Mesendoderm (in vitro differentiated cells): ENCODE measurements around the gene BCL2.

Source experiments
- DNase-seq: peaks from one replicate; pipeline ENCODE4 v3.0.0; 2013
- H2AK5ac ChIP-seq: 2 replicates; pipeline ENCODE4 v1.6.1; 2013; ENCODE audit warnings: low read length, inconsistent platforms
- H2BK120ac ChIP-seq: 2 replicates; pipeline ENCODE4 v1.6.1; 2013; ENCODE audit warnings: low read depth, mild to moderate bottlenecking, low read length, moderate library complexity, mixed read lengths
- H2BK15ac ChIP-seq: replicated peaks from 2 replicates; pipeline ENCODE4 v1.6.1; 2013; ENCODE audit warnings: low read depth, mild to moderate bottlenecking, moderate library complexity
- H2BK5ac ChIP-seq: 2 replicates; pipeline ENCODE4 v1.6.1; 2013; ENCODE audit warnings: low read length, inconsistent platforms
- H3K18ac ChIP-seq: 2 replicates; pipeline ENCODE4 v1.6.1; 2013; ENCODE audit warnings: mild to moderate bottlenecking, low read length, mixed read lengths
- H3K23ac ChIP-seq: one replicate; pipeline ENCODE4 v1.6.1; 2013; ENCODE audit warnings: low read length
- H3K27ac ChIP-seq: 2 replicates; pipeline ENCODE4 v1.5.1; 2013; ENCODE audit warnings: low read depth, mild to moderate bottlenecking, inconsistent platforms, low read length, moderate library complexity
- H3K27me3 ChIP-seq: 2 replicates; pipeline ENCODE4 v1.6.1; 2013; ENCODE audit warnings: low read length, control low read depth, mild to moderate bottlenecking, inconsistent platforms; ENCODE audit not compliant: insufficient read depth, poor library complexity
- H3K36me3 ChIP-seq: 2 replicates; pipeline ENCODE4 v1.6.1; 2013; ENCODE audit warnings: low read length, inconsistent platforms; ENCODE audit not compliant: control insufficient read depth, insufficient read depth
- H3K4ac ChIP-seq: one replicate; pipeline ENCODE4 v1.6.1; 2013; ENCODE audit warnings: low read depth, mild to moderate bottlenecking, low read length, moderate library complexity
- H3K4me1 ChIP-seq: 2 replicates; pipeline ENCODE4 v1.6.1; 2013; ENCODE audit warnings: low read depth, low read length, inconsistent platforms; ENCODE audit not compliant: control insufficient read depth
- H3K4me2 ChIP-seq: 2 replicates; pipeline ENCODE4 v1.6.1; 2013; ENCODE audit warnings: low read length
- H3K4me3 ChIP-seq: 2 replicates; pipeline ENCODE4 v1.5.1; 2013; ENCODE audit warnings: mild to moderate bottlenecking, low read length
- H3K56ac ChIP-seq: one replicate; pipeline ENCODE4 v1.6.1; 2013; ENCODE audit warnings: low read length
- H3K79me1 ChIP-seq: 2 replicates; pipeline ENCODE4 v1.6.1; 2013; ENCODE audit warnings: low read length, inconsistent platforms
- H3K79me2 ChIP-seq: 2 replicates; pipeline ENCODE4 v1.6.1; 2013; ENCODE audit warnings: mild to moderate bottlenecking, low read length; ENCODE audit not compliant: control insufficient read depth, insufficient read depth
- H3K9ac ChIP-seq: 2 replicates; pipeline ENCODE4 v1.6.1; 2013; ENCODE audit warnings: low read length, inconsistent platforms
- H4K5ac ChIP-seq: one replicate; pipeline ENCODE4 v1.6.1; 2013; ENCODE audit warnings: low read length
- H4K8ac ChIP-seq: one replicate; pipeline ENCODE4 v1.6.1; 2013; ENCODE audit warnings: low read depth, mild to moderate bottlenecking, control low read depth, low read length, moderate library complexity
- WGBS: extraction: QIAGEN DNeasy Blood & Tissue Kit; methylation state at CpG from one replicate; pipeline ENCODE4 v1.1.7; 2013; ENCODE audit warnings: low lambda C conversion rate, missing lambda C conversion rate; ENCODE audit not compliant: insufficient coverage; ENCODE audit errors: extremely low coverage; 5-methylcytosine and 5-hydroxymethylcytosine counted together

Gene BCL2

DNA sequence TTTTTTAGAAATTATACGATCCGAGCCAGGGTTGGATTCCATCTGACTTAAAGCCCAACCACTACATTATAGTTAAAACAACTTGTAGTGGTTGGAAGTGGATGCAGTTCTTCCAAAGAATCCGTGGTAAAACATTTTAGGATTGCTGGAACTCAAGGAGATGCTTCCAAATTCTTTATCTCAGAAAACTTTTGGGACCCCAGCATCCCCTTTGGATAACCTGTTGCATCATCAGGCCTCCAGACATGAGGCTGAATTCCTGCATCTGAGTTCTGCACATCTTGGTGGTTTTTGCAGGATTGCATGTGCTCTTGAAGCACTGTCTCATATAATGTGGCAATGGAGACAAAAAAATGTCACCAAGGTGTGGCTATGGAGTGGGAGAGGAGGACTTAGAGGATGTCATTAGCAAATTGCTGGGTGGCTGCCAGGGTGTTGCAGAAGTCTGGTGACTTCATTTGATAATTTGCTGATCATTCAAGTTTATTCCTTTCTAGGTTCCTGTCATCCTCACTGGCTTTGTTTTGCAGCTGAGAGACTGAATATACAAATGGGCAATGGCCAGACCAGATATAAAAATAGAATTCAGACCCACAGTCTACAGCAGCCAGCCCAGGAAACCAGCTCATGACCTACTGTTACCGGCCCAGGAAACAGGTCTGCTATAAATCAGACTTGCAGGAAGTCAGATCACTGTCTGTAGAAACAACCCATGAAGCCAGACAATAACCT lies 207.7 kb downstream of the BCL2 start:
- Histone ChIP-seq H3K4me1 (no peaks in the 10 kb centered on the region), H3K27me3 (no peaks in the 10 kb centered on the region)
- WGBS = no CpG with 5 or more reads among the region's 4 CpGs

DNA sequence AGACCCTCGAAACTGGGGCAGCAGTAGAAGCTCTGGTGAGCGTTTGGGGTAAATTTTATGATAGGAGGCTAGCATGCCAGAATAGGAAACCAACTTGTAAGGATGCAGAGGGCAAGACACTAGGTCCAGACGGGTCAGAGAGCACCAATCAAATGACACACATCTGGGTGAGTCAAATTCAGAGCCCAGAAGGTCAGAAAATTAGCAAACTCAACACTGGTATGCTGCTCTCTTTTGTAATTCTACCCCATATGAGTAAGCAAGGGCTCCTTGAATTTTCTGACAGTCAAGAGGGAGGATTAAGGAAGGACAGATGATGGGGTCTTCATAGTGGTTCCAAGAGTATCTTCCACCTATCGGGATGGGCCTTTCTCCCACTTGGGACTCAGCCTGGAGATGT lies 209.8 kb downstream of the BCL2 start:
- no peak overlapping the region for H3K23ac ChIP-seq
- no peak overlapping the region for H3K4ac ChIP-seq
- no peak overlapping the region for H3K4me3 ChIP-seq
- no peak for DNase-seq
- no peak overlapping the region for H3K27ac ChIP-seq
- no peak overlapping the region for H3K18ac ChIP-seq
- no peak overlapping the region for H2BK5ac ChIP-seq
- no peaks in the 10 kb centered on the region for H3K79me1 ChIP-seq
- no peak overlapping the region for H2BK120ac ChIP-seq
- no peak overlapping the region for H3K56ac ChIP-seq
- no peak overlapping the region for H3K9ac ChIP-seq
- H3K36me3 ChIP-seq = no peaks in the 10 kb centered on the region
- no CpG with 5 or more reads among the region's 4 CpGs for WGBS
- no peak overlapping the region for H2AK5ac ChIP-seq
- H3K4me1 ChIP-seq = no peaks in the 10 kb centered on the region
- no peak overlapping the region for H3K4me2 ChIP-seq
- no peak overlapping the region for H4K8ac ChIP-seq
- H2BK15ac ChIP-seq = no peak overlapping the region
- H3K27me3 ChIP-seq = no peaks in the 10 kb centered on the region
- H4K5ac ChIP-seq = no peak overlapping the region
- no peaks in the 10 kb centered on the region for H3K79me2 ChIP-seq

More for the DNA sequence above, 207.7 kb downstream of the BCL2 start:
- H3K4ac ChIP-seq = no peak overlapping the region
- H2BK5ac ChIP-seq = no peak overlapping the region
- no peak overlapping the region for H3K23ac ChIP-seq
- no peaks in the 10 kb centered on the region for H3K79me1 ChIP-seq
- H3K4me3 ChIP-seq = no peak overlapping the region
- no peak overlapping the region for H2BK15ac ChIP-seq
- H3K4me2 ChIP-seq = no peak overlapping the region
- H2BK120ac ChIP-seq = no peak overlapping the region
- no peak overlapping the region for H3K27ac ChIP-seq
- no peak overlapping the region for H3K56ac ChIP-seq
- no peak overlapping the region for H2AK5ac ChIP-seq
- no peaks in the 10 kb centered on the region for H3K79me2 ChIP-seq
- no peak overlapping the region for H4K5ac ChIP-seq
- no peak overlapping the region for H3K9ac ChIP-seq
- no peaks in the 10 kb centered on the region for H3K36me3 ChIP-seq
- H4K8ac ChIP-seq = no peak overlapping the region
- H3K18ac ChIP-seq = no peak overlapping the region
- DNase-seq = no peak

DNA sequence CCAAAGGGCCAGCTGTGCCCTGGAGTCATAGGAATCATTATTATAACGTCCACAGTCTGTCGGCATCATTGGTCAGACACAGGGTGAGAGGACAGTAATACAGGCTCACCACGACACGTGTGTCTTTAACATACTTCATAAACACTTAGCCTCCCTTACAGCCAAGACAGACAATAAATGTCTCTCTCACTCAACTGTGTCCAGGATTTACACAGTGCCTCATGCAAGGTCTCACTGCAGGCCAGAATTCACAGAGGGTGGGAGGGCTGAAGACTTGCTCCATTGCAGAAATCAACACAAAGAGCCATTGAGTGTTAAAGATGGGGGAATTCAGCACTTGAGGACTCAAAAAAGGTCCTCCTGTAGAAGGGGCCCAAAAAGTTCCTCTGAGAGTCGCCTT lies 210.5 kb downstream of the BCL2 start:
- H2BK15ac ChIP-seq = no peak overlapping the region
- H3K79me1 ChIP-seq = no peaks in the 10 kb centered on the region
- H4K5ac ChIP-seq = no peak overlapping the region
- no peak overlapping the region for H3K23ac ChIP-seq
- no peak overlapping the region for H4K8ac ChIP-seq
- H3K9ac ChIP-seq = no peak overlapping the region
- H3K56ac ChIP-seq = no peak overlapping the region
- H3K18ac ChIP-seq = no peak overlapping the region
- no peak for DNase-seq
- no peak overlapping the region for H3K4me2 ChIP-seq
- H2BK120ac ChIP-seq = no peak overlapping the region
- no peak overlapping the region for H3K4me3 ChIP-seq
- WGBS = no CpG with 5 or more reads among the region's 5 CpGs
- H2AK5ac ChIP-seq = no peak overlapping the region
- H3K4me1 ChIP-seq = no peaks in the 10 kb centered on the region
- no peaks in the 10 kb centered on the region for H3K79me2 ChIP-seq
- no peaks in the 10 kb centered on the region for H3K36me3 ChIP-seq
- H3K27ac ChIP-seq = no peak overlapping the region
- H3K27me3 ChIP-seq = no peaks in the 10 kb centered on the region
- H3K4ac ChIP-seq = no peak overlapping the region
- no peak overlapping the region for H2BK5ac ChIP-seq

DNA sequence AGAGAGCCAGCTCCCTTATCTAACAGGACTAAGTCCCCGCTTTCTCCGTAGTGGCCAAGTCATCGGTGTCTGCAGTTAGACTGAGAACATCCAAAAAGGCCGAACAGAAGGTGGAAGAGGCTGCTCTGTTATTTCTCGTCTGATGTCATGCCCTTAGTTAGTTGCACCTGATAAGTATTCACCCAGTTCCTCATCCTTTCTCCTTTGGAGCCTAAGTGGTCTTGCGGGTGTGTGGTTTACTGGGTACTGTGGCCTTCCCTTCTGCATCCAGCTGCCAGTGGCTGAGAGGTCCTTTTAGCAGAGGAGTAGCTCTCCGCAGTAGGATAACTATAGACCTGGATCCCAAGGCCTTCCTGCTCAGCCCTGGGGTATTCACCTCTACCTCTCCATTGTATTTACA lies 211.6 kb downstream of the BCL2 start:
- H3K27me3 ChIP-seq = no peaks in the 10 kb centered on the region
- H3K4me3 ChIP-seq = no peak overlapping the region
- H4K8ac ChIP-seq = no peak overlapping the region
- no peaks in the 10 kb centered on the region for H3K79me1 ChIP-seq
- no peak overlapping the region for H3K9ac ChIP-seq
- H2BK120ac ChIP-seq = no peak overlapping the region
- H2BK15ac ChIP-seq = no peak overlapping the region
- no peak overlapping the region for H2BK5ac ChIP-seq
- H3K4ac ChIP-seq = no peak overlapping the region
- no peak overlapping the region for H3K56ac ChIP-seq
- H4K5ac ChIP-seq = no peak overlapping the region
- no peaks in the 10 kb centered on the region for H3K79me2 ChIP-seq
- no peak overlapping the region for H3K27ac ChIP-seq
- no CpG with 5 or more reads among the region's 7 CpGs for WGBS
- H3K4me2 ChIP-seq = no peak overlapping the region
- H3K4me1 ChIP-seq = peaks cover 2% of the 10 kb centered on the region
- H3K36me3 ChIP-seq = no peaks in the 10 kb centered on the region
- no peak overlapping the region for H3K18ac ChIP-seq
- H2AK5ac ChIP-seq = no peak overlapping the region
- H3K23ac ChIP-seq = no peak overlapping the region
- DNase-seq = no peak

DNA sequence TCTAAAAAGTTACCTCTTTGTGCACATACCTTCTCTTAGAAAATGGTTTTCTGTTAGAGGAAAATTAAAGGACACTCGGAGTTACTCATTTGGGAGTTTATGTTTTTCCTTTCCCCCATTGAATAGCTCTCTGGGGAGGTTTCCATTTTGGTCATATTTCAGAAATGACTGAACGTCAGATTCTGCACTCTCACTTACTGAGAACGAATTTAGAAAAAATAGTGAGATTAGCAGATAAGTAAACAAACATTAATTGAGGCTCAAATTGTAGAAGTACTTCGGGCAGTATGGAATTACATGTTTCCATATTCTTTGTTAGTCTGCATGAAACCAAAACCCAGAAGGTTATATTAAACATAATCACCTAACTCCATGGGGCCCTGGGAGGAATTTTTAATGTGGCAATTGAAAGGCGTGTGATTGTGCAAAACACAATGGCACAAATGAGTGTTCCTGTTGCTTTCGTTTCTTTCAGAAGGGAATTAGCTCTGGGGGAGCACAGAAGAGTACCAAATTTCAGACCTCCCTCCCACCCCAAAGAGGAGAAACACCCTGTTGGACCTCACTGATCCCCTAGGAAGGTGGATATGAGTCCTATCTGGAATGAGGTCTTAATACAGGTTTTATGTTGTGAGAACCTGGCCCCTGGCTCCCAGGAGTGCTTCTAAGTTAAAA lies 212.3 kb downstream of the BCL2 start:
- H2BK5ac ChIP-seq = no peak overlapping the region
- H4K8ac ChIP-seq = no peak overlapping the region
- H4K5ac ChIP-seq = no peak overlapping the region
- H3K4ac ChIP-seq = no peak overlapping the region
- no peak overlapping the region for H3K4me3 ChIP-seq
- H3K56ac ChIP-seq = no peak overlapping the region
- no peak overlapping the region for H2BK15ac ChIP-seq
- DNase-seq = no peak
- H3K4me1 ChIP-seq = peaks cover 2% of the 10 kb centered on the region
- no peak overlapping the region for H3K4me2 ChIP-seq
- H3K23ac ChIP-seq = no peak overlapping the region
- WGBS = no CpG with 5 or more reads among the region's 6 CpGs
- H3K36me3 ChIP-seq = no peaks in the 10 kb centered on the region
- no peak overlapping the region for H2BK120ac ChIP-seq
- H3K79me2 ChIP-seq = no peaks in the 10 kb centered on the region
- H3K9ac ChIP-seq = no peak overlapping the region
- no peaks in the 10 kb centered on the region for H3K79me1 ChIP-seq
- no peak overlapping the region for H3K18ac ChIP-seq
- H2AK5ac ChIP-seq = no peak overlapping the region
- no peak overlapping the region for H3K27ac ChIP-seq
- no peaks in the 10 kb centered on the region for H3K27me3 ChIP-seq
